Neural cell (in vitro differentiated cells): ENCODE data around the gene KLHL4. TPM values are rescaled to one million over a fixed set of nuclear protein-coding genes. Genes with fewer than 3 reads are reported as not detected.

Source experiments
- H2AFZ ChIP-seq: fragments of 200-600, 300-800 bp; sonication (generic), shearing (Covaris generic); 2 replicates; pipeline ENCODE4 v1.6.0; 2014; ENCODE audit warnings: low read depth, mild to moderate bottlenecking, antibody characterized with exemption, low read length, moderate library complexity
- H3F3A ChIP-seq: fragments of 200-600 bp; shearing (Covaris generic); 2 replicates; pipeline ENCODE4 v1.6.1; 2016; ENCODE audit warnings: mild to moderate bottlenecking, moderate library complexity, mixed read lengths, antibody characterized with exemption, low read length; ENCODE audit not compliant: insufficient read depth, poor library complexity, severe bottlenecking
- H3K27ac ChIP-seq: fragments of 200-600, 300-800 bp; sonication (generic), shearing (Covaris generic); 2 replicates; pipeline ENCODE4 v1.5.1; 2014; ENCODE audit warnings: mild to moderate bottlenecking, low read length, moderate library complexity
- H3K27me3 ChIP-seq: fragments of 300-800, 200-600 bp; sonication (generic), shearing (Covaris generic); 2 replicates; pipeline ENCODE4 v1.6.0; 2014; ENCODE audit warnings: mild to moderate bottlenecking, low read depth, low read length, moderate library complexity; ENCODE audit not compliant: insufficient read depth
- H3K36me3 ChIP-seq: fragments of 300-800, 200-600 bp; sonication (generic), shearing (Covaris generic); 2 replicates; pipeline ENCODE4 v1.5.1; 2014; ENCODE audit warnings: mild to moderate bottlenecking, antibody characterized with exemption, low read length, moderate library complexity; ENCODE audit not compliant: insufficient read depth
- H3K4me2 ChIP-seq: fragments of 300-800, 200-600 bp; sonication (generic), shearing (Covaris generic); 2 replicates; pipeline ENCODE4 v1.6.0; 2014; ENCODE audit warnings: mild to moderate bottlenecking, low read length
- H3K4me3 ChIP-seq: fragments of 300-800, 200-600 bp; sonication (generic), shearing (Covaris generic); 2 replicates; pipeline ENCODE4 v1.5.1; 2014; ENCODE audit warnings: mild to moderate bottlenecking, low read length, moderate library complexity
- H3K79me2 ChIP-seq: fragments of 200-600 bp; shearing (Covaris generic); replicated peaks from 2 replicates; pipeline ENCODE4 v1.6.0; 2014; ENCODE audit warnings: mild to moderate bottlenecking, low read length, moderate library complexity; ENCODE audit not compliant: insufficient read depth
- H3K9ac ChIP-seq: fragments of 300-800, 200-600 bp; sonication (generic), shearing (Covaris generic); 2 replicates; pipeline ENCODE4 v1.6.1; 2016; ENCODE audit warnings: mild to moderate bottlenecking, low read length, mixed read lengths
- H3K9me2 ChIP-seq: fragments of 200-600 bp; shearing (Covaris generic); 2 replicates; pipeline ENCODE4 v1.6.1; 2016; ENCODE audit warnings: mild to moderate bottlenecking, low read length, mixed read lengths; ENCODE audit not compliant: insufficient read depth
- H3K9me3 ChIP-seq: fragments of 200-600, 300-800 bp; sonication (generic), shearing (Covaris generic); 2 replicates; pipeline ENCODE4 v1.6.1; 2016; ENCODE audit warnings: mild to moderate bottlenecking, mixed run types, low read length, moderate library complexity, mixed read lengths
- H4K20me1 ChIP-seq: fragments of 200-600 bp; shearing (Covaris generic); 2 replicates; pipeline ENCODE4 v1.6.1; 2016; ENCODE audit warnings: mild to moderate bottlenecking, mixed run types; ENCODE audit not compliant: insufficient read depth
- EP300 ChIP-seq: fragments of 450-650 bp; conservative IDR thresholded peaks from 2 replicates; pipeline ENCODE4 v1.6.1; 2014; ENCODE audit warnings: antibody characterized with exemption, mild to moderate bottlenecking, moderate library complexity; ENCODE audit not compliant: poor library complexity, severe bottlenecking
- EZH2 ChIP-seq: fragments of 200-600, 300-800 bp; shearing (Covaris generic), sonication (generic); IDR thresholded peaks from 2 replicates; pipeline ENCODE4 v1.6.1; 2014; ENCODE audit warnings: antibody characterized with exemption, low read length, borderline replicate concordance, mild to moderate bottlenecking; ENCODE audit not compliant: insufficient read depth, poor library complexity, severe bottlenecking
- MXI1 ChIP-seq: fragments of 450-650 bp; conservative IDR thresholded peaks from 2 replicates; pipeline ENCODE4 v1.6.1; 2014; ENCODE audit warnings: antibody characterized with exemption, mild to moderate bottlenecking; ENCODE audit not compliant: poor library complexity, severe bottlenecking
- TAF1 ChIP-seq: IDR thresholded peaks from 2 replicates; pipeline ENCODE4 v1.6.1; 2012; ENCODE audit warnings: low read depth
- polyA plus RNA-seq: library from polyadenylated mRNA; depleted of rRNA; stranded (reverse); fragments of >200 nt; gene quantifications from 2 replicates; pipeline ENCODE4 v1.2.3, GENCODE V29; 2014
- TF ChIP-seq, protein P1 (sequence below): fragments of 450-650 bp; IDR thresholded peaks from 2 replicates; pipeline ENCODE4 v1.5.1; 2014; ENCODE audit warnings: antibody characterized with exemption, mild to moderate bottlenecking, moderate library complexity; ENCODE audit not compliant: poor library complexity, severe bottlenecking
- TF ChIP-seq, protein P2 (sequence below): IDR thresholded peaks from 2 replicates; pipeline ENCODE4 v1.6.1; 2012; ENCODE audit warnings: borderline replicate concordance

KLHL4 gene
- polyA plus RNA-seq, 1 donor from 2014 or later, result 2.8 TPM

DNA sequence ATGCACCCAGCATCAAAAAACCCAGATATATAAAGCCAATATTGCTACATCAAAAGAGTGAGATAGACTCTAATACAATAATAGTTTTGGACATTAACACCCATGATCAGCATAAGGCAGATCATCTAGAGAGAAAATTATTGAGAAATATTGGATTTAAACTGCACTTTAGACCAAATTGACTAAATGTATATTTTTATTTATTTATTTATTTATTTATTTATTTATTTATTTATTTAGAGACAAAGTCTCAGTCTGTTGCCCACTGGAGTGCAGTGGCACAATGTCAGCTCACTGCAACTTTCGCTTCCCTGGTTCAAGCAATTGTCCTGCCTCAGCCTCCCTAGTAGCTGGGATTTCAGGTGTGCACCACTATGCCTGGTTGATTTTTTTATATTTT, 193.0 kb downstream of the KLHL4 start:
- TF ChIP-seq MXI1 (no peak), EZH2 (no peak), EP300 (no peak), TAF1 (no peak)
- TF ChIP-seq, protein P1, sequence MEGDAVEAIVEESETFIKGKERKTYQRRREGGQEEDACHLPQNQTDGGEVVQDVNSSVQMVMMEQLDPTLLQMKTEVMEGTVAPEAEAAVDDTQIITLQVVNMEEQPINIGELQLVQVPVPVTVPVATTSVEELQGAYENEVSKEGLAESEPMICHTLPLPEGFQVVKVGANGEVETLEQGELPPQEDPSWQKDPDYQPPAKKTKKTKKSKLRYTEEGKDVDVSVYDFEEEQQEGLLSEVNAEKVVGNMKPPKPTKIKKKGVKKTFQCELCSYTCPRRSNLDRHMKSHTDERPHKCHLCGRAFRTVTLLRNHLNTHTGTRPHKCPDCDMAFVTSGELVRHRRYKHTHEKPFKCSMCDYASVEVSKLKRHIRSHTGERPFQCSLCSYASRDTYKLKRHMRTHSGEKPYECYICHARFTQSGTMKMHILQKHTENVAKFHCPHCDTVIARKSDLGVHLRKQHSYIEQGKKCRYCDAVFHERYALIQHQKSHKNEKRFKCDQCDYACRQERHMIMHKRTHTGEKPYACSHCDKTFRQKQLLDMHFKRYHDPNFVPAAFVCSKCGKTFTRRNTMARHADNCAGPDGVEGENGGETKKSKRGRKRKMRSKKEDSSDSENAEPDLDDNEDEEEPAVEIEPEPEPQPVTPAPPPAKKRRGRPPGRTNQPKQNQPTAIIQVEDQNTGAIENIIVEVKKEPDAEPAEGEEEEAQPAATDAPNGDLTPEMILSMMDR, result no peak
- TF ChIP-seq, protein P2, sequence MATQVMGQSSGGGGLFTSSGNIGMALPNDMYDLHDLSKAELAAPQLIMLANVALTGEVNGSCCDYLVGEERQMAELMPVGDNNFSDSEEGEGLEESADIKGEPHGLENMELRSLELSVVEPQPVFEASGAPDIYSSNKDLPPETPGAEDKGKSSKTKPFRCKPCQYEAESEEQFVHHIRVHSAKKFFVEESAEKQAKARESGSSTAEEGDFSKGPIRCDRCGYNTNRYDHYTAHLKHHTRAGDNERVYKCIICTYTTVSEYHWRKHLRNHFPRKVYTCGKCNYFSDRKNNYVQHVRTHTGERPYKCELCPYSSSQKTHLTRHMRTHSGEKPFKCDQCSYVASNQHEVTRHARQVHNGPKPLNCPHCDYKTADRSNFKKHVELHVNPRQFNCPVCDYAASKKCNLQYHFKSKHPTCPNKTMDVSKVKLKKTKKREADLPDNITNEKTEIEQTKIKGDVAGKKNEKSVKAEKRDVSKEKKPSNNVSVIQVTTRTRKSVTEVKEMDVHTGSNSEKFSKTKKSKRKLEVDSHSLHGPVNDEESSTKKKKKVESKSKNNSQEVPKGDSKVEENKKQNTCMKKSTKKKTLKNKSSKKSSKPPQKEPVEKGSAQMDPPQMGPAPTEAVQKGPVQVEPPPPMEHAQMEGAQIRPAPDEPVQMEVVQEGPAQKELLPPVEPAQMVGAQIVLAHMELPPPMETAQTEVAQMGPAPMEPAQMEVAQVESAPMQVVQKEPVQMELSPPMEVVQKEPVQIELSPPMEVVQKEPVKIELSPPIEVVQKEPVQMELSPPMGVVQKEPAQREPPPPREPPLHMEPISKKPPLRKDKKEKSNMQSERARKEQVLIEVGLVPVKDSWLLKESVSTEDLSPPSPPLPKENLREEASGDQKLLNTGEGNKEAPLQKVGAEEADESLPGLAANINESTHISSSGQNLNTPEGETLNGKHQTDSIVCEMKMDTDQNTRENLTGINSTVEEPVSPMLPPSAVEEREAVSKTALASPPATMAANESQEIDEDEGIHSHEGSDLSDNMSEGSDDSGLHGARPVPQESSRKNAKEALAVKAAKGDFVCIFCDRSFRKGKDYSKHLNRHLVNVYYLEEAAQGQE, result no peak
- Histone ChIP-seq H3F3A (no peaks in the 10 kb centered on the region), H4K20me1 (no peaks in the 10 kb centered on the region), H3K36me3 (no peaks in the 10 kb centered on the region), H3K4me2 (no peak overlapping the region), H3K4me3 (no peak overlapping the region), H3K27ac (no peak overlapping the region), H3K27me3 (no peaks in the 10 kb centered on the region), H3K79me2 (no peaks in the 10 kb centered on the region), H3K9me3 (no peaks in the 10 kb centered on the region), H2AFZ (no peak overlapping the region), H3K9ac (no peak overlapping the region), H3K9me2 (no peaks in the 10 kb centered on the region)
